ENCODE data around the gene GPR173. TPM values are rescaled to one million over a fixed set of nuclear protein-coding genes. Genes with fewer than 3 reads are reported as not detected.

The GPR173 gene
- total and polyA plus RNA-seq, 8 donors = 0.44 to 7.5 (median 0.77) TPM; not detected in 4

GRCh38 chrX:53078943-53079342 lies 30.4 kb downstream of the GPR173 start:
- WGBS, 5 donors = 71 to 95% (median 92%) methylated on average over 1 of the region's 1 CpG; no CpG with 5 or more reads in 1 of the 5 donors
- Histone ChIP-seq H3K27me3 (peaks cover 0 to 6% (median 0%) of the 10 kb centered on the region in 3 donors), H3K27ac (peak overlapping the region in 1 of 5 donors; percentile 46), H3K9me3 (no peaks in the 10 kb centered on the region), H3K4me1 (peaks cover 0 to 9% (median 7%) of the 10 kb centered on the region in 4 donors), H3K4me3 (no peak overlapping the region), H3K36me3 (no peaks in the 10 kb centered on the region)
- DNase-seq = no peak
- TF ChIP-seq POLR2A (IDR thresholded peaks at IDR 0.05) = no peak
- no peak for TF ChIP-seq POLR2AphosphoS5 (IDR thresholded peaks at IDR 0.05)
- TF ChIP-seq EP300 (IDR thresholded peaks at IDR 0.05) = no peak
- no peak for TF ChIP-seq CTCF (IDR thresholded peaks at IDR 0.05)
- intact Hi-C loops (cut with DNase I; ENCODE audit: low total_unique reads) = no loop called here

GRCh38 chrX:53080628-53081580 lies 32.3 kb downstream of the GPR173 start:
- no peaks in the 10 kb centered on the region for H3K9me3 ChIP-seq
- DNase-seq = peak in 1 of 2 donors; percentile 56
- peaks cover 0 to 26% (median 20%) of the 10 kb centered on the region in 4 donors for H3K4me1 ChIP-seq
- H3K27me3 ChIP-seq = peaks cover 0 to 6% (median 0%) of the 10 kb centered on the region in 3 donors
- WGBS, 5 donors = 18 to 54% (median 34%) methylated on average over 7 to 17 of the region's 17 CpGs
- intact Hi-C loops (cut with DNase I; ENCODE audit: low total_unique reads) = no loop called here
- peak overlapping the region; percentile 29 to 72 (median 53) for H3K4me3 ChIP-seq
- H3K36me3 ChIP-seq = peaks cover 0 to 18% (median 15%) of the 10 kb centered on the region in 4 donors
- no peak for TF ChIP-seq POLR2AphosphoS5 (IDR thresholded peaks at IDR 0.05)
- no peak for TF ChIP-seq CTCF (IDR thresholded peaks at IDR 0.05)
- no peak for TF ChIP-seq POLR2A (IDR thresholded peaks at IDR 0.05)
- no peak for TF ChIP-seq EP300 (IDR thresholded peaks at IDR 0.05)
- H3K27ac ChIP-seq = peak overlapping the region; percentile 54 to 93 (median 90)

GRCh38 chrX:53081925-53082772 lies 33.6 kb downstream of the GPR173 start, which contains the start of gene TSPYL2:
Gene TSPYL2 (plus strand): TSS chrX:53082367. CDS start chrX:53082499, 132 bp downstream.
- TF ChIP-seq POLR2A (IDR thresholded peaks at IDR 0.05) (peak in 2 of 4 donors; percentile 93 to 94), CTCF (IDR thresholded peaks at IDR 0.05) (no peak), POLR2AphosphoS5 (IDR thresholded peaks at IDR 0.05) (peak; percentile 99 to 100 (median 99)), EP300 (IDR thresholded peaks at IDR 0.05) (no peak)
- Histone ChIP-seq H3K27ac (peak within 1 kb of the TSS; percentile 85 to 93 (median 91)), H3K27me3 (peaks cover 0 to 6% (median 0%) of the 10 kb centered on the region in 3 donors), H3K9me3 (no peaks in the 10 kb centered on the region), H3K4me3 (peak within 1 kb of the TSS; percentile 65 to 72 (median 70)), H3K4me1 (peaks cover 0 to 38% (median 24%) of the 10 kb centered on the region in 4 donors), H3K36me3 (peaks cover 0 to 28% (median 20%) of the 10 kb centered on the region in 4 donors)
- intact Hi-C loops (cut with DNase I; ENCODE audit: low total_unique reads) = no loop called here
- WGBS, 5 donors = 0 to 49% (median 1%) methylated on average over 12 to 78 of the region's 86 CpGs
- peak; percentile 94 to 98 for DNase-seq
